Astrocyte of the hippocampus (primary cell): ENCODE results near the gene INAFM1.
A peak's percentile ranks its signal among the peaks of the same experiment; 100 is the strongest.

ENCODE experiments used
- DNase-seq: peaks from one replicate; pipeline ENCODE4 v3.0.0; 2011; ENCODE audit warnings: low read depth, low spot score

The INAFM1 gene

DNA sequence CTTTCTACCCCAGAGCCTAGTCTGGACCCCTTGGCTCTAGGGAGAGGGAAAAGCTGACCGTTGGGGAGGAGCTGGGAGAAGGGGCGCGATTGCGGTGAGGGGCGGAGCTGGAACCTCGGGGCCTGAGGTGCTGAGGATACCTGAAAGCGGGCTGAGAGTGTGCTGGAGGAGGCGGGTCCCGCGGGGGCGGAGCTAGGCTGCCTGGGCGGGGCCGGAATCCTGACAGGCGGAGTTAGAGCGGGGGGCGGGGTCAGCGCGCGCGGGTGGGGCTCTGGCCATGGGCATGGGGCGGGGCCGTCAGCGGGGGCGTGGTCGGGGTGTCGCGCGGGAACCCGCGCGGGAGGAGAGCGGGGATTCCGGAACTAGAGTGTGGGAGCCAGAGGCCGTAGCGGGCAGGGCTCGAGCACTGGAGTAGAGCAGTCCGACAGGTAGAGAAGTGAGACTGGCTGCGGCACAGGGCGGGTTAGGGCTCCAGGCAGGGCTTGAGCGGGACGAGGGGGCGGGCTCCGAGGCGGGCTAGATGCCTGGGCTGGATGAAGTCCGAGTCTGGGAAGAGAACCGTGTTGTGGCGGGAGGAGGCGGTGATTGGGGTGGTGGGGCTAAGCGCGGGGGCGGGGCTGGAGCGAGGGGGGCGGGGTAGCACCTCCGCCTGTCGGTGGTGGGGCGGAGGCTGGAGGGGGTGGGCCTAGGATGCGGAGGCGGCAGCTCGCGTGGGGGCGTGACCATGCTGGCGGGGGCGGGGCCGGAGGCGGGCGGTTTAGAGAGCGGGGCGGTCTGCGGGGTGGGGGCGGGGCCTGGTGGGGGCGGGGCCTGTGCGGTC, at the start of gene INAFM1:
TSS of gene INAFM1 (plus strand) at position 815 of the 820 bp plus-strand sequence. CDS start 35 bp downstream, outside the sequence.
- DNase-seq: peak; percentile 98

- DNase-seq: peak; percentile 96
These were observed 48.8 kb upstream of the INAFM1 start for GRCh38 chr19:47225746-47226425.

GRCh38 chr19:47226426-47227351, 48.0 kb upstream of the INAFM1 start:
- peak; percentile 67 for DNase-seq

DNA sequence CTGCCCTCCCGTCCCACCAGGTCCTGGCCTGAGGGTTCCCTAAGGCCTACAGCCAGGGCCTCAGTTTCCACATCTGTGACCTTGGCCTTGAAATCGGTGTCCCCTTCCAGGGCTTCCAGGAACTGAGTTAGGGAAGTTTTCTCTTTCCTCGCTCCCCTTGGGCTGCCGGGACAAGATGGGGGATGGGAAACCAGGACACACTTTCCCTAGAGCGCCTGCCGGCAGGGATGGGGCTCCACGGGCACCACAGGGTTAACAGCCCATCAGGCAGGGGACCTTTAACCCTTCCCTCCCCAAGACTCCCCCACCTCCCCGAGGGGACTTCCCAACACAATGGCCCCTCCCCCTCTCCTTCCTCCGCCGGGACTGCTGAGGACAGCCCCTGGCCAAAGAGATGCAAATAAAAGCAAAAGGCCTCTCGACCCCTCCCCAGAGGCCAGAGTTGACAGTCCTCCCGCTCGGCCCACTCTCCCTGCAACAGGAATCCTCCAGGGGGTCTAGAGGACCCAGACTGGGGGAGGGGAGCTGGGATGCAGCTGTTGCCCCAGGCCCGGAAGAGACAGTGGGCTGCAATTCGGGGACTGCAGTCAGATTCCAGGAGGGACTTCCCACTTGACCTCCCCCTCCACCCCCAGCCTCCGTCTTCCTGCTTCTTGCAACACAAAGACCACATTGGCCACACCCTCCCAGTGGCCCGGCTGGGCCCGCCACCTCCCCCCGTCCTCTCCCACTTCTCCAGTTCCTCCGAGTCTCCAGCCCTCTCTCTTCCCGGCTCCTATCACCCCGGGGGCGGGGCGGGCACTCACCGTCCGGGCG, 47.1 kb upstream of the INAFM1 start:
- peak; percentile 92 for DNase-seq

DNA sequence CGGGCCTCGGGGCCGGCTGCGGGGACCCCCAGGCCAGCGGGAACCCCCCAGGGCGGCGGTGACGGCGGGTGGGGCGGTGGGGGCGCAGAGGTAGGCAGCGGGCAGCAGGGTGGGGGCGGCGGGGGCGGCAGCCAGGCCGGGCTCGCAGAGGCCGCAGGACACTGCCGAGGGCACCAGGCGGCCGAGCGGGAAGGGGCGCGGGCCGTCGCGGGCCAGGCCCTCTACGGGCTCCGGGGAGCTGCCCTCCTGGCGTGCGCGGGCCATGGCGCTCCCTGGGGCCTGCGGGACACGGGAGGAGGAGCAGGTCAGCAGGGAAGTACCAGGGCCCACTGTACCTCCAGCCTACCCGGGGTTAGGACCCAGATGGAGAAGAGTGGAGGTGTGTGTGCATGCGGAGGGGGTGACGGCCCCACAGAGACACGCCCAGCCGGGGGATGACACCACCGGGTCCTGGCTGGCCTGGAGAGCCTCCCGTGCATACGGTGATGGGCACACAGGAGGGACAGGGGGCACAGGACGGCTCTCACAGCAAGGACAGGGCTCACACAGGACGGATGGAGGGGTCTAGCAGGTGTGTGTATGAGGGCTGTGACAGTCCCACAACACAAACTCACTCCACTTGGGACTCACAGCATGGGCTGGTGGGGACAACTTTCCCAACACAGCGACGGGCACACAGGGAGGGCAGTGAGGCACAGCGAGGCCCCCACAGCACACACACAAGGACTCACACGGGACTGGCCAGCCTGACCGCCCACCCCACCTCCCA, 46.3 kb upstream of the INAFM1 start:
- peak; percentile 59 for DNase-seq

GRCh38 chr19:47228937-47229675, 45.6 kb upstream of the INAFM1 start:
- DNase-seq: peak; percentile 57

- DNase-seq: peak; percentile 54
These were observed 45.0 kb upstream of the INAFM1 start for GRCh38 chr19:47229676-47230053.

DNA sequence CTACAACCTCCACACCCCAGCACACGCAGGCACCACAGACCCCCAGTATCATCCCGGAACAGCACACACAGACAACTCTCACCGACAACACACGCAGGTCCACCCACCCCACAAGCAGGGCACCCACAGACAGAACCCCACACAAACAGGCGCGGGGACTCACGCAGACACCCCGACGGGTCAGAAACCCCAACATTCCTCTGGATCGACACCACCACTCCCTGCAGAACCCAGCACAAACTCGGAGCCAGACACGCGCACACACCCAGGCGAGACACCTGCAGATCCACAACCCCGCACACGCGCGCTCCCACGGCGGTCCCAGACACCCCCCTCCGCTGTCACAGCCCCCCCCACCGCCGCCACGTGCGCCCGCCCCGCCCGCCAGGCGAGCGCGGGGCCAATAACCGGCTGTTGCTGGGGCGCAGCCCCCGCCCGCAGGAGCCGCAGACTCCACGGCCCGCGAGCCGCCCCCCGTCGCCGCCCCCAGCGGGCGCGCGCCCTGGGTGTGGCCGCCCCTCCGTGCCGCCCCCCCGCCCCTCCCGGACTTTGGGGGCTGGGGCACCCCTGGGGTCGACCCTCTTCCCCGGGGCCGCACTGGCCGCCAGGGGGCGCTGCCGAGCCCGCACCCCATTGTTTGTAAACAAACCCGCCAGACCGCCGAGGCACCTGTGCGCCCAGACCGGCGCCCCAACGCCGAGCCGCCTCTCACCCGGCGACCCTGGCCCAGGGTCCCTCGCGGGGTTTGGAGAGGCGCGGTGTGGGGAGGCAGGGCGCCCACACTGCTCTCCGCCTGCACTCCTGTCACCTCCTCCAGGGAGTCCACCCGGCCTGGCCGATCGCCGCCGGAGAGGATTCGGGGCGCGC, 44.4 kb upstream of the INAFM1 start:
- peak; percentile 73 for DNase-seq

DNA sequence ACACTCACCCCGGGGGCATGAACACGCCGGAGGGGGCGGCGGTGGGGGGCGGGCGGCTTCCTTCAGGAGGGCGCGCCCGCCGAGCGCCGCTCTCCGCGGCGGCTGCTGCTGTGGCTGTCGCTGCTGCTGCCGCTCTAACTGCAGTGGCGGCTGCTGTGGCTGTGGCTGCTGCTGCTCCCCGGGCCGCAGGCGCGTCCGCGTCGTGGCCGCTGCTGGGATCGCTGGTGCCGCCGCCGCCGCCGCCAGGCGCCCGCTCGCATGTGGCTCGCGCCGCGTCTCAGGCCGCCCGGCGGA, 43.8 kb upstream of the INAFM1 start, which contains the start of gene BBC3:
TSS of gene BBC3 (minus strand) at position 279 of the 294 bp plus-strand sequence. CDS start 2,768 bp downstream, outside the sequence.
- no peak for DNase-seq

DNA sequence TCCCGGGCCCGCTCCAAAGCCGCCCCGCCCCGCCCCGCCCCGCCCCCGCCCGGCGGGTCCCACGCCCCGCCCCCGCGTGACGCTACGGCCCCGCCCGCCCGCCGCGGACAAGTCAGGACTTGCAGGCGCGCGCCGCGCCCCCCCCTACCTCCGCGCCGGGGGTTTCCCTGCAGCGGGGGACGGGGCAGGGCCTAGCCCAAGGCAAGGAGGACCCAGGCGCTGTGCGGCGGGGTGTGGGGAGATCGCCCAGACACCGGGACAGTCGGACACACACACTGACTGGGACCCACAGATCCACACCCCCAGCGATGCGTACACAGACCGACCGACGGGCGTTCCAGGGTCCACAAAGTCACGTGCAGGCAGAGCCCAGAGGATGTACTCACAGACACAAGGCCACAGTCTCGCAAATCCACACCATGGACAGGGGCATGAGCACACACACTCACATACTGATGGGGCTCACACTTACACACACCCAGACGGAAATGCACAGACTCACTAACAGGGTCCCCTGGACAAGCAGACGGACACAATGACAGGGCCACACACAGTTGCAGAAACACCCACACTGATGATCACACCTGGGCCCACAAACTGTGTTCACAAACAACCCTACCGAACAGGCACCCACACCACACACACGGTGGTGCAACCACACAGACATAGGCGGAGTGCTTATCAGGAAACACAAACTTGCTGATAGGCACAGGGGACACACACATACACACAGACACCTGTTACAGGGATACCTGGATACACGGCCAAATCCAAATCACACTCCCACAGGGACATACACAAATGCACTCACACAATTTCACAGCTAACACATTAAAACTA, 43.2 kb upstream of the INAFM1 start:
- DNase-seq: peak; percentile 97

- peak; percentile 61 for DNase-seq
These were observed 42.1 kb upstream of the INAFM1 start for GRCh38 chr19:47232422-47233211.

GRCh38 chr19:47236072-47236675, 38.5 kb upstream of the INAFM1 start:
- DNase-seq: no peak

- no peak for DNase-seq
These were observed 35.5 kb upstream of the INAFM1 start for GRCh38 chr19:47239152-47239551.

DNA sequence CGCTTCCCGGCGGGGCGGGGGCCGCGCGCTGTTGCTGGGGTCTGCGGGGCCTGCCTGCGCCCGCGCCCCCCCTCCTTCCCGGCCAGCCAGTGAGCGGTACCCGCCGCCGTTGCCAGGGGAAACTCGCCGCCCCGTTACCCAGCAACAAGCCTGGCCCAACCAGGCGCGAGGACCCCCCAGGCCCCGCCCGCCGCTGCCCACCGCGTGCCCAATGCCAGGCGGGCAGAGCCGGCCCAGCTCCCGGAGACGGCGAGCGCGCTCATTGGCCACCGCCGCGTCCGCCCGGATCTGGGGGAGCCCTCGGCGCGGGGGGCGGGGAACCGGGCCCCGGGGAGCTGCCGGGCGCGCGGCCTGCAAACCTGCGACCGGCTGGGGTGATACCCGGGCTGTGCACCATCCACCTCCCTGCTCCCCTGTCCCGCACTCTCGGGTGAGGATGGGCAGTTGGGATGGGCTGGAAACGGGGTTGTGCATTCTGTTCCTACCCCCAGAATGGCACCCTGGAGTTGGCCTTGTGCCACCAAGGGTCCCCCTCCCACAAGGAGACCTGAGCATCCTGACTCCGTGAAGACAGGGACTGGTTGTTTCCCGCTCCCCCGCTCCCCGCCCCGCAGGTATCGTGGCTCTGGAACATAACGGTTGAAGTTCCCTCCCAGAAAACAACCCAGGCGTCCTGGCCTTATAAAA, 34.9 kb upstream of the INAFM1 start:
- peak; percentile 95 for DNase-seq

DNA sequence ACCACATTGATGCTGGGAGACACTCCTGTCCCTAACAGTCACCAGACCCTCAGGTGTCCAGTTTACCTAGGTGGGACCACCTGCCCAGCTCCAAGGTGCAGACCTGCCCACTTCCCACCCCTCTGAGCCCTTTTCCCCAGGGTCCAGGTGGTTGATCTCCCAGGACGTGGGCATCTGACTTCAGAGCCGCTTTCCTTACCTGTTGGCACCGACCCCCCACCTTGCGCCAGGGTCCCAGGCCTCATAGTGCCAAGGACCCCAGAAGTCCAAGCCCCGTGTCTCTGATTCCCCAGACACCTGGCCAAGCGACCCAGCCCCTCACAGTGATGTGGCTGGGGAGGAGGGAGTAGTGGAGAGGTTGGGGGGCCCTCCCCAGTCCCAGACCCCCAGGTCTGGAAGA, 34.1 kb upstream of the INAFM1 start:
- no peak for DNase-seq
